Measurements from ENCODE around the gene FIGN.

The FIGN gene

DNA sequence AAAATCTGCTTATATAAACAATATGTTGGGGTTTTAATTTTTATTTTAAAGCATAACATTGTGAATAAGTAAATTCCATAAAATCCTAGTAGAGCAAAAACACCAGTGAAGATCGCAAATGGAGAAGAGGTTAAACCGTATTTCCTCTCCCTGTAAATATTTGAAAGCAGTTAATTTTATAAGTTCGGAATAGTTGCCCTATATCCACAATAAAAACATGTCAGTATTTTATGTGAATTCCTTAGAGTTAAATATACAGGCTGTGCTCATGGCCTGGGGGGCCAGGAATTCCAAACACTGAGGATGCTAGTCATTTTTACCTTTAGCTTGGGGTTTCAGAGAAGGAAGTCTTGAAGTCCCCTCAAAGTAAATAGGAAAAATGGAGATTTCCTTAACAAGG is 135.0 kb downstream of the FIGN start:
- no peaks in the 10 kb centered on the region for H3K36me3 ChIP-seq (ENCODE audit: control insufficient read depth in 1 of 2, insufficient read depth in 2 of 2, low read length in 2 of 2)
- no peak for DNase-seq
- H2BK5ac ChIP-seq (ENCODE audit: low read depth, low read length, poor library complexity): no peak overlapping the region
- no peak overlapping the region for H4K91ac ChIP-seq (ENCODE audit: low read depth, low read length)
- no peak overlapping the region for H3K4me3 ChIP-seq (ENCODE audit: low read depth, low read length)
- no peak overlapping the region for H2BK12ac ChIP-seq (ENCODE audit: low read length)
- H3K27ac ChIP-seq (ENCODE audit: low read depth, low read length): no peak overlapping the region
- H3K4ac ChIP-seq (ENCODE audit: low read depth, low read length): no peak overlapping the region
- H3K79me2 ChIP-seq (ENCODE audit: control insufficient read depth, insufficient read depth, low read length, poor library complexity): no peaks in the 10 kb centered on the region
- H3K18ac ChIP-seq (ENCODE audit: low read length): no peak overlapping the region
- H3K79me1 ChIP-seq (ENCODE audit: low read length): no peaks in the 10 kb centered on the region
- no peak overlapping the region for H3K4me2 ChIP-seq (ENCODE audit: low read length)
- no peak overlapping the region for H4K12ac ChIP-seq (ENCODE audit: low read depth, low read length)
- H3K23ac ChIP-seq (ENCODE audit: low read length): no peak overlapping the region
- no peak overlapping the region for H2BK120ac ChIP-seq (ENCODE audit: insufficient read depth, low read length, poor library complexity)
- H3K4me1 ChIP-seq (ENCODE audit: control insufficient read depth in 1 of 2, insufficient read depth in 2 of 2, low read length in 2 of 2): no peaks in the 10 kb centered on the region
- H3K9me3 ChIP-seq (ENCODE audit: insufficient read depth, low read depth, low read length): no peaks in the 10 kb centered on the region
- no peak overlapping the region for H4K8ac ChIP-seq (ENCODE audit: low read depth, low read length)
- no peak overlapping the region for H3K9ac ChIP-seq (ENCODE audit: low read length)
- no CpG with 5 or more reads among the region's 3 CpGs for WGBS (ENCODE audit: extremely low coverage, insufficient coverage, insufficient read length)
- no peak overlapping the region for H3K14ac ChIP-seq (ENCODE audit: low read length)
- H2AK5ac ChIP-seq (ENCODE audit: low read length): no peak overlapping the region
- no peak overlapping the region for H2AFZ ChIP-seq (ENCODE audit: insufficient read depth, low read length, poor library complexity)
- no peaks in the 10 kb centered on the region for H3K27me3 ChIP-seq (ENCODE audit: insufficient read depth, low read length)

DNA sequence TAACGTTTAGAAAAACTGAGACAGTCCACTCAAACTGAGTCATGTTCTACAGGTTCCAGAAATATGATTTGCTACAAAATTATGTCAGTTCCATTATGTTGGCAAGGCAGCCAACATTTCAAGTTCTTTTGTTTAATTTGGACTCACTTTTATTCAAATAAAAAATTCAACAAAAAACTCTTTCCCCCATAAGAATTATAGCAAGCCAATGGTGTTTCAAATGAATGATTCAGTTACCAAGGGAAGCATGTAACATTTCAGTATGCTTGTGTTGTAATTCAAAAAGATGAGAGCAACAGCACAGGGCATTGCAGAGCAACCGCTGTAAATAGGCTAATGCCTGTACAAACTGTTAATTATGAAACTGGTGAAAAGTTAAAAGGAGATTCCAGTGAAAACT is 140.8 kb downstream of the FIGN start:
- Histone ChIP-seq H2BK12ac (ENCODE audit: low read length) (no peak overlapping the region), H3K27ac (ENCODE audit: low read depth, low read length) (no peak overlapping the region), H3K4me1 (ENCODE audit: control insufficient read depth in 1 of 2, insufficient read depth in 2 of 2, low read length in 2 of 2) (no peaks in the 10 kb centered on the region), H3K79me1 (ENCODE audit: low read length) (no peaks in the 10 kb centered on the region), H4K12ac (ENCODE audit: low read depth, low read length) (no peak overlapping the region), H2BK5ac (ENCODE audit: low read depth, low read length, poor library complexity) (no peak overlapping the region), H3K4me3 (ENCODE audit: low read depth, low read length) (no peak overlapping the region), H2AFZ (ENCODE audit: insufficient read depth, low read length, poor library complexity) (no peak overlapping the region), H2AK5ac (ENCODE audit: low read length) (no peak overlapping the region), H4K91ac (ENCODE audit: low read depth, low read length) (no peak overlapping the region), H3K27me3 (ENCODE audit: insufficient read depth, low read length) (no peaks in the 10 kb centered on the region), H3K9me3 (ENCODE audit: insufficient read depth, low read depth, low read length) (no peaks in the 10 kb centered on the region), H3K4ac (ENCODE audit: low read depth, low read length) (no peak overlapping the region), H3K18ac (ENCODE audit: low read length) (no peak overlapping the region), H4K8ac (ENCODE audit: low read depth, low read length) (no peak overlapping the region), H3K9ac (ENCODE audit: low read length) (no peak overlapping the region), H3K36me3 (ENCODE audit: control insufficient read depth in 1 of 2, insufficient read depth in 2 of 2, low read length in 2 of 2) (no peaks in the 10 kb centered on the region), H3K4me2 (ENCODE audit: low read length) (no peak overlapping the region), H2BK120ac (ENCODE audit: insufficient read depth, low read length, poor library complexity) (no peak overlapping the region), H3K79me2 (ENCODE audit: control insufficient read depth, insufficient read depth, low read length, poor library complexity) (no peaks in the 10 kb centered on the region), H3K14ac (ENCODE audit: low read length) (no peak overlapping the region), H3K23ac (ENCODE audit: low read length) (no peak overlapping the region)
- DNase-seq: no peak
- no CpG with 5 or more reads among the region's 2 CpGs for WGBS (ENCODE audit: extremely low coverage, insufficient coverage, insufficient read length)

GRCh38 chr2:163594497-163594896 is 141.3 kb downstream of the FIGN start:
- Histone ChIP-seq H3K9ac (ENCODE audit: low read length) (no peak overlapping the region), H2BK12ac (ENCODE audit: low read length) (no peak overlapping the region), H4K91ac (ENCODE audit: low read depth, low read length) (no peak overlapping the region), H2AK5ac (ENCODE audit: low read length) (no peak overlapping the region), H3K23ac (ENCODE audit: low read length) (no peak overlapping the region), H3K79me2 (ENCODE audit: control insufficient read depth, insufficient read depth, low read length, poor library complexity) (no peaks in the 10 kb centered on the region), H3K9me3 (ENCODE audit: insufficient read depth, low read depth, low read length) (no peaks in the 10 kb centered on the region), H4K8ac (ENCODE audit: low read depth, low read length) (no peak overlapping the region), H3K79me1 (ENCODE audit: low read length) (no peaks in the 10 kb centered on the region), H3K27ac (ENCODE audit: low read depth, low read length) (no peak overlapping the region), H3K36me3 (ENCODE audit: control insufficient read depth in 1 of 2, insufficient read depth in 2 of 2, low read length in 2 of 2) (no peaks in the 10 kb centered on the region), H3K14ac (ENCODE audit: low read length) (no peak overlapping the region), H2BK120ac (ENCODE audit: insufficient read depth, low read length, poor library complexity) (no peak overlapping the region), H3K4me2 (ENCODE audit: low read length) (no peak overlapping the region), H3K4ac (ENCODE audit: low read depth, low read length) (no peak overlapping the region), H2AFZ (ENCODE audit: insufficient read depth, low read length, poor library complexity) (no peak overlapping the region), H3K18ac (ENCODE audit: low read length) (no peak overlapping the region), H3K4me1 (ENCODE audit: control insufficient read depth in 1 of 2, insufficient read depth in 2 of 2, low read length in 2 of 2) (no peaks in the 10 kb centered on the region), H3K27me3 (ENCODE audit: insufficient read depth, low read length) (no peaks in the 10 kb centered on the region), H2BK5ac (ENCODE audit: low read depth, low read length, poor library complexity) (no peak overlapping the region), H3K4me3 (ENCODE audit: low read depth, low read length) (no peak overlapping the region), H4K12ac (ENCODE audit: low read depth, low read length) (no peak overlapping the region)
- no peak for DNase-seq
- WGBS (ENCODE audit: extremely low coverage, insufficient coverage, insufficient read length): no CpG with 5 or more reads among the region's 3 CpGs

- Histone ChIP-seq H3K9ac (ENCODE audit: low read length) (no peak overlapping the region), H3K4me3 (ENCODE audit: low read depth, low read length) (no peak overlapping the region), H4K8ac (ENCODE audit: low read depth, low read length) (no peak overlapping the region), H3K79me2 (ENCODE audit: control insufficient read depth, insufficient read depth, low read length, poor library complexity) (no peaks in the 10 kb centered on the region), H3K14ac (ENCODE audit: low read length) (no peak overlapping the region), H2BK120ac (ENCODE audit: insufficient read depth, low read length, poor library complexity) (no peak overlapping the region), H3K4me1 (ENCODE audit: control insufficient read depth in 1 of 2, insufficient read depth in 2 of 2, low read length in 2 of 2) (no peaks in the 10 kb centered on the region), H2AFZ (ENCODE audit: insufficient read depth, low read length, poor library complexity) (no peak overlapping the region), H2BK12ac (ENCODE audit: low read length) (no peak overlapping the region), H3K9me3 (ENCODE audit: insufficient read depth, low read depth, low read length) (no peaks in the 10 kb centered on the region), H3K4me2 (ENCODE audit: low read length) (no peak overlapping the region), H3K36me3 (ENCODE audit: control insufficient read depth in 1 of 2, insufficient read depth in 2 of 2, low read length in 2 of 2) (no peaks in the 10 kb centered on the region), H2BK5ac (ENCODE audit: low read depth, low read length, poor library complexity) (no peak overlapping the region), H2AK5ac (ENCODE audit: low read length) (no peak overlapping the region), H3K4ac (ENCODE audit: low read depth, low read length) (no peak overlapping the region), H3K18ac (ENCODE audit: low read length) (no peak overlapping the region), H3K23ac (ENCODE audit: low read length) (no peak overlapping the region), H4K12ac (ENCODE audit: low read depth, low read length) (no peak overlapping the region), H3K79me1 (ENCODE audit: low read length) (no peaks in the 10 kb centered on the region), H4K91ac (ENCODE audit: low read depth, low read length) (no peak overlapping the region), H3K27ac (ENCODE audit: low read depth, low read length) (no peak overlapping the region), H3K27me3 (ENCODE audit: insufficient read depth, low read length) (no peaks in the 10 kb centered on the region)
- no peak for DNase-seq
- no CpG with 5 or more reads among the region's 6 CpGs for WGBS (ENCODE audit: extremely low coverage, insufficient coverage, insufficient read length)
Measured at GRCh38 chr2:163593982-163594381, 141.8 kb downstream of the FIGN start.
